NCI-H1105 (cell line): ENCODE results near the gene LGALS7B.
"Not testable (repeated sequence)": the region's sequence is repeated elsewhere in the genome, so short reads cannot be mapped to it uniquely, and the experiment has no call there.

Experiments used
- DNase-seq: peaks from one replicate; lab custom pipeline; 2025; lab: John Stamatoyannopoulos, UW

The LGALS7B gene

DNA sequence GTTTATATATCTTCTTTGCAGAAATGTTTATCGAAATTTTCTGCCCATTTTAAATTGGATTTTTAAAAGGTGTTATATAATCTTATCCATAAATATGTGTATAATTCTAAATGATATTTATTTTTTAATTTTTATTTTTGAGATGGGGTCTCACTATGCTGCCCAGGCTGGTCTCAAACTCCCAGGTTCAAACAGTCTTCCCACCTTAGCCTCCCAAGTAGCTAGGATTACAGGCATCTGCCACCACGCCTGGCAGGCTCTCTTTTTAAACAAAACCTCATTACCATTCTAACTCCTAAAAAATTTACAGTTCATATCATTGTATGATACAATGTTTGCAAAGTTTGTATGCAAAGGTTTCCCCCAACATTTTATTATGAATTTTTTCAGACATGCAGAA, 7.2 kb downstream of the LGALS7B start:
- DNase-seq: no peak

DNA sequence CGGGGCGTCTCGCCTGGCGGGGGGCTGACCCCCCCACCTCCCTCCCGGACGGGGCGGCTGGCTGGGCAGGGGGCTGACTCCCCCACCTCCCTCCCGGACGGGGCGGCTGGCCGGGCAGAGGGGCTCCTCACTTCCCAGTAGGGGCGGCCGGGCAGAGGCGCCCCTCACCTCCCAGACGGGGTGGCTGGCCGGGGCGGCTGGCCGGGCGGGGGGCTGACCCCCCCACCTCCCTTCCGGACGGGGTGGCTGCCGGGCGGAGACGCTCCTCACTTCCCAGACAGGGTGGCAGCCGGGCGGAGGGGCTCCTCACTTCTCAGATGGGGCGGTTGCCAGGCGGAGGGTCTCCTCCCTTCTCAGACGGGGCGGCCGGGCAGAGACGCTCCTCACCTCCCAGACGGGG, 8.8 kb downstream of the LGALS7B start:
- DNase-seq: not testable (repeated sequence)

DNA sequence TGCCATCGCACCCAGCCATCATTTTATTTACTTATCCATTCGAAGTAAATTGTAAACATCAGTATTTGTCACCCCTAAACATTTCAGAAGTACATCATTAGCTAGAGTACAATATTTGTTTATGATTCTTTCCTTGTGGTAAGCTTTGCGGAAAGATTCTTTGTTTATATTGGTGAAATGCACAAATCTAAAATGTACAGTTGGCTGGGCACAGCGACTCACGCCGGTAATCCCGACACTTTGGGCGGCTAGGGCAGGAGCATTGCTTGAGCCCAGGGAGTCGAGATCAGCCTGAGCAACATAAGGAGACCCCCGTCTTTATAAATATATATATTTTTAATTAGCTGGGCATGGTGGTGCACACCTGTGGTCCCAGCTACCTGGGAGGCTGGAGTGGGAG, 10.1 kb downstream of the LGALS7B start:
- no peak for DNase-seq

DNA sequence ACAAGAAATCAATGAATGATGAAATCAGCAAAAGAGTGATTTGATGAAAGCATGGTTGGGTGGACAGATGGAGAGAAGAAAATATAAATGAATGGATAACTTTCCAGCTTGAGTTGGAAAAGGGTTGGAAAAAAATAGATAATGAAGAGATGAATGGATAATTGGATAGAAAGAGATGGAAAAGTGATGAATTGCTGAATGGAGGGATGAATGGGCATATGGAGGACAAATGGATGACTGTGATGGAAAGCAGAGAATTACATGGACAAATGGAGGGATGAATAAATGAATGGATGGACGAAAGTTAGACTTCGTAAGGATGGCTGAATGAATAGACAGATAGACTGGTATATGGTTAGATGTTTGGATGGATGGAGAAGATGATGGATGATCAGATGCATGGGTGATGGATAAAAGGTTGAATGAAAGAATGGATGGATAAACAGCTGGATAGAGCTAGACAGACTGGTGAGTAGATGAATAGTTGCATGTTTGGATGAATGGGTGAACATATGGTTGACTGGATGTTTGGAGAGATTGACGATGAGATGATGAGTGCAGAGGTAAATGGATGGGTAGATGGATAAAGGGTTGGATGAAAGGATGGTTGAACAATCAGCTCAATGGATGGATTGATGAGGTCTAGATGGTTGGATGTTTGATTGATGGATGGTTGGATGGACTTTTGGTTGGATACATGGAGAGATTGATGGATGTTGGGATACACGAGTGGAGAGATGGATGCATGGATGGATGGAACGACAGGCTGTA, 11.8 kb downstream of the LGALS7B start:
- no peak for DNase-seq

DNA sequence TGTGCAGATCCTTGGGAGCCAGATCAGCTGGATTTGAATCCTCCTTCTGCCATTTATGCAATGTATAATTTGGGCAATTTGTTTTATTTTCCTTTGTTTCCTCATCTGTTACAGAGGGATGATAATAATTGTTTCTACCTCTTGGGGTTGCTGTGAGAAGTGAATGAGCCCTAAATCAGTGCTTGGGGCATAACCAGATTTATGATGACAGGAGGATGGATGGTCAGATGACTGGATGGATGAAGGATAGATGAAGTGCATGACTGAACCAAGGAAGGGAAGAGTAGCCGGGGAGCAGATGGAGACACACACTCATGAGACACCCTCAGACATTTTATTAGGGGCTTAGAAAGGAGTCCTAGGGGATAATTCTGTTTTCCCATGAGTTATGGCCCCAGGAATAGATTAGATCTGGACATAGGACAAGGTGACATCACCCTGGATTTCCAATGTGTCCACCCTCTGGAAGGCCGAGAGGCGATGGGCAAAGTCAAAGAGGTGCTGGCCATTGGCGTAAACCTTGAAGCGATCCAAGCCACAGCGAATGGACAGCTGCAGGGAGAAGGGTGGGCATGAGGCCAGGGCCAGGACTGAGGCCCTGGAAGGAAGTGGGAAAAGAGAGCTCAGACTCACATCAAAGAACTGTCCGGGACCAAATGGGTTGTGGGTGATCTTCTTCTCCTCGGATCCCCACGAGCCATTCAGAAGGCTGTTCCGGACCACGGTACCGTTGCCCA, 12.5 kb downstream of the LGALS7B start:
- no peak for DNase-seq

GRCh38 chr19:38803543-38803942, 14.5 kb downstream of the LGALS7B start:
- no peak for DNase-seq

DNA sequence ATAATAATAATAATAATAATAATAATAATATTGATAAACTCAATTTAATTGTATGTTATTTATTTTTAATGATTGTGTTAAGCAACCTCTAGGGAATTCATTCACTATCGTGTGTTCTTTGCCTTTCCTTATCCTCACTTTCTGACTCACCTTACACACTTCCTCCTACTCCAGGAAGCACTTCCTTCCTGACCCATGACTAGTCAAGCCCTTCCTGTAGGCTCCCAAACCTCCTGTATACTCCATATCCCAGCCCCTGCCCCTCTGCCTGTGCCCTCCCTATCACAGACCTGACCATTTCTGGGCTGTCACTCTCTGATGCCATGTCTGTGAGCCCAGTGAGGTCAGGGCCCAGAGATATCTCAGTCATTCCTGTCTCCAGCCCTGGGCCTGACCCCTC, 16.2 kb downstream of the LGALS7B start:
- DNase-seq: no peak

- DNase-seq: no peak
Observed at GRCh38 chr19:38806371-38806770, 17.4 kb downstream of the LGALS7B start.

- not testable (repeated sequence) for DNase-seq
Observed at GRCh38 chr19:38807374-38808098, 18.5 kb downstream of the LGALS7B start.

DNA sequence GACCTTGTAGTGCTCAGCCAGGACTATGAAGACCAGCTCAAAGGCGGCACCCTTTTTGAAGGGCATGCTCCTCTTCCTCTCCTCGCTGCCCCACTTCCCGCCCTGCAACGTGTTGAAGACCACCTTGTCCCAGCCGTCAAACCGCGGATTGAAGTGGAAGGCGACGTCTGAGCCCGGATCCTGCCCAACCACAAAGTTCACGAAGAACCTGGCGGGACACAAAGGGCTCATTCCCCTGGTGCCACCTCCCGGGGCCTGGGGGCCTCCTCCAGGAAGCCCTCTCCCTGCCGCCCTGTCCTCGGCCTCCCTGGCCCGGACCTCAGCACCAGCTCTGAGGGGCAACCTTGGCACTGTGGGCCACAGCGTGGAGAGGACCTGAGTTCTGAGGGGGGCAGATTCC, 19.7 kb downstream of the LGALS7B start:
- DNase-seq: no peak

DNA sequence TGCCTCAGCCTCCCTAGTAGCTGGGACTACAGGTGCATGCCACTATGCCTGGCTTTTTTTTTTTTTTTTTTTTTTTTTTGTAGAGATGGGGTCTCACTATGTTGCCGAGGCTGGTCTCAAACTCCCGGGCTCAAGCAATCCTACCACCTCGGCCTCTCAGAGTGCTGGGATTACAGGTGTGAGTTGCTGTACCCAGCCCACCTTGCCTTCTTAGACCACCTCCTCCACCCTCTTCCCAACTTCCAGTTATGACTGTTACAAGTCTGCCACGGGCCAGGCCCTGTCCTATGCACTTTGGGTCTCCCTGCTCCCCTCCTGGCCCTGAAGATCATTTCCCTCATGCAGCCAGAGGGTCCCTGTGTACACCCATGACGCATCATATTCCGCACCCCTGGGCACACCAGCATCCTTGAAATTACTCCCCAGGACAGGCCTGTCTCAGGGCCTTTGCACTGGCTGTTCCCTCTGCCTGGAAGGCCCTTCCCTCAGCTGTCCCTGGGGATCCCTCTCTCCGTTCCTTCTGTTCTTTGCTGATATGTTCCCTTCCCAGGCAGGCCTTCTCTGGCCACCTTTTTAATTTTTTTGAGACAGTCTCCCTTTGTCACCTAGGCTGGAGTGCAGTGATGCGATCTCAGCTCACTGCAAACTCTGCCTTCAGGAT, 20.7 kb downstream of the LGALS7B start:
- no peak for DNase-seq

DNA sequence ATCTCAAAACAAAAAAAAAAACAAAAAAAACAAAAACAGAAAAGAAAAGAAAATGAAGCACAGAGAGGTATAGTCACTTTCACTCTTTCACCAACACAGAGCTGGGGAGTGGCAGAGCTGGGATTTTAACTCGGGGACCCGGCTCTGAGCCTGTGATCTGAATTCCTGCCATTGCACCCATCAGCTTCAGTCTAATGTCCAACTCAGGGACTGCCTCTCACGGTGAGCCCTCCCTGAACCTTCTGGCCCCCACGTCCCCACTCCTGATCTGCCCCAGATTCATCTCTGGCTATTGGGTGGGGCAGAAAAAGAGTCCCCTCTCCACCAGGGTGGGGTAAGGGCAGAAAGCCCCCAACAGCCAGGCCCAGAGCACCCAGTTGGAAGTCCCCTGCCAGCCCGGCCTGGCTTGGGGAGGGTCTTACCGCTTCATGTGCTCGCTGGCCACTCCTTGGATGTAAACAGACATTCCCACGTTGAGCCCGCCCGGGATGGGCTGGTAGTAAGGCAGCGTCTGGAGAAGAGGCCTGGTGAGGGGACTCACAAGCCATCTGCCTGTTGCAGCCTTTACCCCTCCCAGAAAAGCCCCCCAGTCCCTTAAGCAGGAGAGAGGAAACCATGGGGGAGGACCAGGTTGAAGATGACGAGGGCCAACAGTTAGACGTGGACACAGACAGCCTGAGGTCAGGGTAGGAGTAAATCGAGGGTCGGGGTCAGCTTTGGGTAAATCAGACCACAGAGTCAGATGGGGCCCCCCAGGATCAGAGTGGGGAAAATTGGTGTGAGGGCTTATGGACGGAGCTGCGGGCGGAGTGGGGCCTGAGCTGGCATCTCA, 23.2 kb downstream of the LGALS7B start:
- DNase-seq: no peak

- DNase-seq: no peak
Observed at GRCh38 chr19:38812841-38813320, 23.9 kb downstream of the LGALS7B start, which contains the start of gene LGALS4. Gene LGALS4, minus strand, starts transcription at chr19:38812945. Its CDS starts 59 bp downstream, at chr19:38812886.

DNA sequence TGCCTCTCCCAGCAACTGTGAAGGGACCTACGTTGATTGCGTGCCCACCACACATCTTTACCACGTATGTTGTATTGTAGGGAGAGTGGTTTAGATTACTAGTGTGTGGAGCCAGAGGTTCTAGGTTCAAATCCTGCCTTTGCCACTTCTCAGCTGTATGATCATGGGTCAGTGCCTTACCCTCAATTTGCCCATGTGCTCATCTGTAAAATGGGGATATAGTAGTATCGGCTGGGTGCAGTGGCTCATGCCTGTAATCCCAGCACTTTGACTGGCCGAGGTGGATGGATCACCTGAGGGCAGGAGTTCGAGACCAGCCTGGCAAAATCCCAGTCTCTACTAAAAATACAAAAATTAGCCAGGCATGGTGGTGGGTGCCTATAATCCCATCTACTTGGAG, 24.3 kb downstream of the LGALS7B start:
- DNase-seq: no peak

DNA sequence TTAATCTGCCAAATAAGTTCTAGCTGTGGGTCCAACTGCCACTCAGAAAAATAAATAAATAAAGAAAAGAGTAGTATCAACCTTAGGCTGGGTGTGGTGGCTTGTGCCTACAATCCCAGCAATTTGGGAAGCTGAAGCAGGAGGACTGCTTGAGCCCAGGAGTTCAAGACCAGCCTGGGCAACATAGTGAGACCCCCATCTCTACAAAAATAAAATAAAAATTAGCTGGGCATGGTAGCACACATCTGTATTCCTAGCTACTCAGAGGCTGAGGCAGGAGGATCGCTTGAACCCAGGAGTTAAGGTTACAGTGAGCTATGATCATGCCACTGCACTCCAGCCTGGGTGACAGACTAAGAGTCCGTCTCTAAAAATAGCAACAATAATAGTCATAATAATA, 24.9 kb downstream of the LGALS7B start:
- DNase-seq: not testable (repeated sequence)

DNA sequence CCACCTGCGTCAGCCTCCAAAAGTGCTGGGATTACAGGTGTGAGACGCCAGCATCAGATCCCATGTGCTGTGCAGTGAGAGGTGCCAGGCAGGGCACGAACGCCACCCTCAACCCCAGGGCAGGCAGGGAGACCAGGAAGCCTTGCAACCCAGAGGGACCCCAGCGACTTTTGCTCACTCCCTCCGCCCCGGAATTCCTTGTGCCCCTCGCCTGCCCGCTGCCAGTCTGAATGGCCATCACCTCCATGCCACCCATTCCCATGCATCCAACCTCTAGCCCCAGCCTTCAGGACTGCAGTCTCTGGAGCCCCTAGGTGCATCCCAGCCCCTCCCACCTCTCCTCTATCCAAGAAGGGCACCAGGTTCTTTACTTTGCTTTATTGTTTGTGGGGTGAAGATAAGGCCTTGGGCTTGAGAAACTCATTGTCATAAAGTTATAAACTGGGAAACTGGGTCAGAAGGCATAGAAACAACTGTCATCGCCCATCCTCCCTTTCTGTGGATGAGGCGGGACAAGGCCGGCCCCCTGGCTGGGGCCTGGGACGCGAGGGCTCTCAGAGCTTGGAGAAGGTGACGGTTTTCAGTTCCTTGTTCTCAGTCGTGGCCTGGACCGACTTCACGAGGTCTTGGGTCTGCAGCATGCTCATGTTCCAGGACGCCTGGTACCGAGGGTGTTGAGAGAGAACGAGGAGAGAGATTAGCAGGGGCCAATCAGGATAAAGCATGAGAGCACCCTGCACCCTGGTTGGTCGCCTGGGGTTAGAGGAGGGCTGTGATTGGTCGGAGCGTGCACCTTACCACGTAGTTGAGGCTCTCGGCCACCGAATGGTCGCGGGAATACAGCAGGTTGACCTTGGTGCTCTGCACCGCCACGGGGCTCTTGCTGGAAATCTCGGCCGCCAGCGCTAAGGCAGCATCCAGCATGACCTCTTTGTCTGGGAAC, 26.3 kb downstream of the LGALS7B start:
- DNase-seq: no peak

GRCh38 chr19:38816131-38816750, 27.2 kb downstream of the LGALS7B start:
- DNase-seq: no peak

DNA sequence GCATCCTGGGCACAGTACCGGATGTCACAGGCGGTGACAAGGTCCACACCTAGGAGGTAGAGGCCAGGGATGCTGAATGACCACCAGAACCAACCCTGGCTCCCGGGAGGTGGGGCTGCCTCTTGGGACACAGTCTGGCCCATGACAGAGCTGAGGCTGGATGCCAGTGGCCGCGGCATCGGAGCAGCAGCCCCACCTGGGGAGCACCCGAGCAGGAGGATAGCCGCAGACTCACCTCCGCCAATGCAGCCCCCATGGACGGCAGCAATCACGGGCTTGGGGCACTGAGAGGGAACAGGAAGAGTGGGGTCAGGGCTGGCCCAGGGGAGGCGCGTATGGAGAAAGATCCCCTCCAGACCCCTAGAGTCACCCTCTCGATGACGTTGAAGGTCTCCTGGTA, 28.1 kb downstream of the LGALS7B start:
- no peak for DNase-seq

DNA sequence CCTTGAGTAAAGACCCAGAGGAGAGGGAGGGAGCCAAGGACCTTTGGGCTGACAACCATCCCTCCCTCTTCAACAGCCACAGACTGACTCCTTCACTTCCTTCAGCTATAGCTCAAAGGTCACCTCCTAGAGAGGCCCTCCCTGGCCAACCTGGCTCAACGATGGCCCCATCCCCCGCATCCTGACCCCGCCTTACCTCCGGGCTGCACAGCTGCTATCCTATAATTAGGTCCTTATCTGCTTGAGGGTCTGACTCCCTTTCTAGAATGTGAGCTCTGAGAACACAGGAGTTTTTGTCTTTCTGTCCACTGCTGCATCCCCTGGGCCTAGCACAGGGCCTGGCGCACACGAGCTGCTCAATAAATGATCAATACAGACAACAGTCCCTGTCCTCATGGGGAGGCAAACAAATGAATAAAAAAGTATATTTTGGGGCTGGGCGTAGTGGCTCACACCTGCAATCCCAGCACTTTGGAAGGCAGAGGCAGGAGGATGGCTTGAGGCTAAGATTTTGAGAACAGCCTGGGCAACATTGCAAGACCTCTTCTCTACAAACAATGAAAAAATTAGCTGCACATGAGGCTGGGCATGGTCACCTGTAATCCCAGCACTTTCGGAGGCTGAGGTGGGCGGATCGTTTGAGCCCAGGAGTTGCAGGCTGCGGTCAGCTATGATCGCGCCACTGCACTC, 30.4 kb downstream of the LGALS7B start:
- no peak for DNase-seq
